HEK293 (cell line): ENCODE measurements around the gene ASXL1.

Experiments used
- ATF2 ChIP-seq: fragments of 450-650 bp; formaldehyde crosslinking; IDR thresholded peaks from 2 replicates; pipeline ENCODE4 v1.5.1; 2016; ENCODE audit warnings: missing biosample characterization, missing genetic modification characterization, low read depth
- TCF7L2 ChIP-seq: IDR thresholded peaks from 2 replicates; pipeline ENCODE4 v1.6.1; 2011; ENCODE audit warnings: low read depth, mild to moderate bottlenecking, inconsistent platforms, low read length, moderate library complexity, borderline replicate concordance
- ZNF777 ChIP-seq: fragments of 450-650 bp; formaldehyde crosslinking; IDR thresholded peaks from 2 replicates; pipeline ENCODE4 v1.5.1; 2017; ENCODE audit warnings: missing biosample characterization, missing genetic modification characterization, borderline replicate concordance
- ZSCAN16 ChIP-seq: fragments of 450-650 bp; formaldehyde crosslinking; IDR thresholded peaks from 2 replicates; pipeline ENCODE4 v1.5.1; 2016; ENCODE audit warnings: missing biosample characterization, missing genetic modification characterization
- TF ChIP-seq, protein P1 (sequence below): fragments of 450-650 bp; formaldehyde crosslinking; IDR thresholded peaks from 2 replicates; pipeline ENCODE4 v1.5.1; 2016; ENCODE audit warnings: missing biosample characterization, missing genetic modification characterization
- TF ChIP-seq, protein P2 (sequence below): fragments of 450-650 bp; formaldehyde crosslinking; IDR thresholded peaks from 2 replicates; pipeline ENCODE4 v1.5.1; 2016; ENCODE audit warnings: missing biosample characterization, missing genetic modification characterization
- TF ChIP-seq, protein P3 (sequence below): fragments of 450-650 bp; formaldehyde crosslinking; IDR thresholded peaks from 2 replicates; pipeline ENCODE4 v1.5.1; 2016; ENCODE audit warnings: missing biosample characterization, missing genetic modification characterization

GRCh38 chr20:32477594-32478512 is 119.7 kb downstream of the ASXL1 start:
- TF ChIP-seq, protein P1, sequence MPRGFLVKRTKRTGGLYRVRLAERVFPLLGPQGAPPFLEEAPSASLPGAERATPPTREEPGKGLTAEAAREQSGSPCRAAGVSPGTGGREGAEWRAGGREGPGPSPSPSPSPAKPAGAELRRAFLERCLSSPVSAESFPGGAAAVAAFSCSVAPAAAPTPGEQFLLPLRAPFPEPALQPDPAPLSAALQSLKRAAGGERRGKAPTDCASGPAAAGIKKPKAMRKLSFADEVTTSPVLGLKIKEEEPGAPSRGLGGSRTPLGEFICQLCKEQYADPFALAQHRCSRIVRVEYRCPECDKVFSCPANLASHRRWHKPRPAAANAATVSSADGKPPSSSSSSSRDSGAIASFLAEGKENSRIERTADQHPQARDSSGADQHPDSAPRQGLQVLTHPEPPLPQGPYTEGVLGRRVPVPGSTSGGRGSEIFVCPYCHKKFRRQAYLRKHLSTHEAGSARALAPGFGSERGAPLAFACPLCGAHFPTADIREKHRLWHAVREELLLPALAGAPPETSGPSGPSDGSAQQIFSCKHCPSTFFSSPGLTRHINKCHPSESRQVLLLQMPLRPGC (tag by site-specific recombination): no peak
- TF ChIP-seq, protein P2, sequence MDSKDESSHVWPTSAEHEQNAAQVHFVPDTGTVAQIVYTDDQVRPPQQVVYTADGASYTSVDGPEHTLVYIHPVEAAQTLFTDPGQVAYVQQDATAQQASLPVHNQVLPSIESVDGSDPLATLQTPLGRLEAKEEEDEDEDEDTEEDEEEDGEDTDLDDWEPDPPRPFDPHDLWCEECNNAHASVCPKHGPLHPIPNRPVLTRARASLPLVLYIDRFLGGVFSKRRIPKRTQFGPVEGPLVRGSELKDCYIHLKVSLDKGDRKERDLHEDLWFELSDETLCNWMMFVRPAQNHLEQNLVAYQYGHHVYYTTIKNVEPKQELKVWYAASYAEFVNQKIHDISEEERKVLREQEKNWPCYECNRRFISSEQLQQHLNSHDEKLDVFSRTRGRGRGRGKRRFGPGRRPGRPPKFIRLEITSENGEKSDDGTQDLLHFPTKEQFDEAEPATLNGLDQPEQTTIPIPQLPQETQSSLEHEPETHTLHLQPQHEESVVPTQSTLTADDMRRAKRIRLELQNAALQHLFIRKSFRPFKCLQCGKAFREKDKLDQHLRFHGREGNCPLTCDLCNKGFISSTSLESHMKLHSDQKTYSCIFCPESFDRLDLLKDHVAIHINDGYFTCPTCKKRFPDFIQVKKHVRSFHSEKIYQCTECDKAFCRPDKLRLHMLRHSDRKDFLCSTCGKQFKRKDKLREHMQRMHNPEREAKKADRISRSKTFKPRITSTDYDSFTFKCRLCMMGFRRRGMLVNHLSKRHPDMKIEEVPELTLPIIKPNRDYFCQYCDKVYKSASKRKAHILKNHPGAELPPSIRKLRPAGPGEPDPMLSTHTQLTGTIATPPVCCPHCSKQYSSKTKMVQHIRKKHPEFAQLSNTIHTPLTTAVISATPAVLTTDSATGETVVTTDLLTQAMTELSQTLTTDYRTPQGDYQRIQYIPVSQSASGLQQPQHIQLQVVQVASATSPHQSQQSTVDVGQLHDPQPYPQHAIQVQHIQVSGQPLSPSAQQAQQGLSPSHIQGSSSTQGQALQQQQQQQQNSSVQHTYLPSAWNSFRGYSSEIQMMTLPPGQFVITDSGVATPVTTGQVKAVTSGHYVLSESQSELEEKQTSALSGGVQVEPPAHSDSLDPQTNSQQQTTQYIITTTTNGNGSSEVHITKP (tag by site-specific recombination): no peak
- TF ChIP-seq ATF2 (no peak), TCF7L2 (no peak), ZNF777 (tag by site-specific recombination) (no peak), ZSCAN16 (no peak)
- TF ChIP-seq, protein P3, sequence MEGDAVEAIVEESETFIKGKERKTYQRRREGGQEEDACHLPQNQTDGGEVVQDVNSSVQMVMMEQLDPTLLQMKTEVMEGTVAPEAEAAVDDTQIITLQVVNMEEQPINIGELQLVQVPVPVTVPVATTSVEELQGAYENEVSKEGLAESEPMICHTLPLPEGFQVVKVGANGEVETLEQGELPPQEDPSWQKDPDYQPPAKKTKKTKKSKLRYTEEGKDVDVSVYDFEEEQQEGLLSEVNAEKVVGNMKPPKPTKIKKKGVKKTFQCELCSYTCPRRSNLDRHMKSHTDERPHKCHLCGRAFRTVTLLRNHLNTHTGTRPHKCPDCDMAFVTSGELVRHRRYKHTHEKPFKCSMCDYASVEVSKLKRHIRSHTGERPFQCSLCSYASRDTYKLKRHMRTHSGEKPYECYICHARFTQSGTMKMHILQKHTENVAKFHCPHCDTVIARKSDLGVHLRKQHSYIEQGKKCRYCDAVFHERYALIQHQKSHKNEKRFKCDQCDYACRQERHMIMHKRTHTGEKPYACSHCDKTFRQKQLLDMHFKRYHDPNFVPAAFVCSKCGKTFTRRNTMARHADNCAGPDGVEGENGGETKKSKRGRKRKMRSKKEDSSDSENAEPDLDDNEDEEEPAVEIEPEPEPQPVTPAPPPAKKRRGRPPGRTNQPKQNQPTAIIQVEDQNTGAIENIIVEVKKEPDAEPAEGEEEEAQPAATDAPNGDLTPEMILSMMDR (tag by site-specific recombination): no peak
